Measurements from ENCODE around the gene CNST. TPM values are rescaled to one million over a fixed set of nuclear protein-coding genes. Genes with fewer than 3 reads are reported as not detected.

Gene CNST
- polyA plus RNA-seq (2011; rRNA removed) (20.5 and 21.5 TPM in 2 replicates), polyA minus RNA-seq (2011; rRNA and poly(A)+ RNA removed) (31.4 and 49.5 TPM in 2 replicates)

- Histone ChIP-seq H3K27me3 (ENCODE audit: control insufficient read depth, insufficient read depth, low read length) (no peaks in the 10 kb centered on the region), H3K9me3 (ENCODE audit: control insufficient read depth, insufficient read depth, low read length) (peaks cover 4% of the 10 kb centered on the region; the same call in 1 of the 2 replicates), H3K27ac (ENCODE audit: low read depth, low read length) (peak within 1 kb of the TSS; percentile 93), H3K4me3 (ENCODE audit: low read depth, low read length) (peak within 1 kb of the TSS; percentile 98)
- POLR2A ChIA-PET: interaction anchor here (2.3 kb wide), 1 partner anchor 42 kb away, joined by 6 read pairs; no protein-coding TSS in a partner anchor
- TF ChIP-seq CTCF (IDR thresholded peaks at IDR 0.05; ENCODE audit: low read depth, low read length): no peak
- DNase-seq (ENCODE audit: low read depth, low spot score): peak; percentile 98
- CTCF ChIA-PET: interaction anchor here (1.0 to 1.6 kb wide), 5 partner anchors 66 to 138 kb away, joined by 3 to 9 read pairs (median 3); no protein-coding TSS in a partner anchor
Observed at GRCh38 chr1:246566128-246566812, at the start of gene CNST, which contains the start of gene TFB2M. CNST (plus strand) TSS chr1:246566456; CDS start chr1:246591563, 25,107 bp downstream. TFB2M (minus strand) TSS chr1:246566261; CDS start chr1:246566138, 123 bp downstream.

GRCh38 chr1:246517391-246517790, 48.9 kb upstream of the CNST start:
- DNase-seq (ENCODE audit: low read depth, low spot score): no peak
- no peak overlapping the region for H3K4me3 ChIP-seq (ENCODE audit: low read depth, low read length)
- ChIA-PET CTCF (no interaction called here), POLR2A (no interaction called here)
- no peak for TF ChIP-seq CTCF (IDR thresholded peaks at IDR 0.05; ENCODE audit: low read depth, low read length)
- H3K27ac ChIP-seq (ENCODE audit: low read depth, low read length): no peak overlapping the region
- peaks cover 75% of the 10 kb centered on the region for H3K9me3 ChIP-seq (ENCODE audit: control insufficient read depth, insufficient read depth, low read length)
- no peaks in the 10 kb centered on the region for H3K27me3 ChIP-seq (ENCODE audit: control insufficient read depth, insufficient read depth, low read length)

GRCh38 chr1:246518456-246519205, 47.6 kb upstream of the CNST start:
- H3K27me3 ChIP-seq (ENCODE audit: control insufficient read depth, insufficient read depth, low read length): no peaks in the 10 kb centered on the region
- ChIA-PET CTCF (no interaction called here), POLR2A (no interaction called here)
- H3K27ac ChIP-seq (ENCODE audit: low read depth, low read length): no peak overlapping the region
- TF ChIP-seq CTCF (IDR thresholded peaks at IDR 0.05; ENCODE audit: low read depth, low read length): no peak
- DNase-seq (ENCODE audit: low read depth, low spot score): no peak
- peaks cover 65% of the 10 kb centered on the region for H3K9me3 ChIP-seq (ENCODE audit: control insufficient read depth, insufficient read depth, low read length)
- H3K4me3 ChIP-seq (ENCODE audit: low read depth, low read length): no peak overlapping the region

GRCh38 chr1:246519514-246519913, 46.7 kb upstream of the CNST start:
- peaks cover under 1% of the 10 kb centered on the region for H3K27me3 ChIP-seq (ENCODE audit: control insufficient read depth, insufficient read depth, low read length)
- no peak for TF ChIP-seq CTCF (IDR thresholded peaks at IDR 0.05; ENCODE audit: low read depth, low read length)
- no peak overlapping the region for H3K27ac ChIP-seq (ENCODE audit: low read depth, low read length)
- no peak for DNase-seq (ENCODE audit: low read depth, low spot score)
- peaks cover 59% of the 10 kb centered on the region for H3K9me3 ChIP-seq (ENCODE audit: control insufficient read depth, insufficient read depth, low read length)
- POLR2A ChIA-PET: no interaction called here
- CTCF ChIA-PET: no interaction called here
- H3K4me3 ChIP-seq (ENCODE audit: low read depth, low read length): no peak overlapping the region

- ChIA-PET CTCF (no interaction called here), POLR2A (no interaction called here)
- Histone ChIP-seq H3K9me3 (ENCODE audit: control insufficient read depth, insufficient read depth, low read length) (peaks cover 19% of the 10 kb centered on the region), H3K4me3 (ENCODE audit: low read depth, low read length) (no peak overlapping the region), H3K27me3 (ENCODE audit: control insufficient read depth, insufficient read depth, low read length) (peaks cover 6% of the 10 kb centered on the region), H3K27ac (ENCODE audit: low read depth, low read length) (no peak overlapping the region)
- no peak for TF ChIP-seq CTCF (IDR thresholded peaks at IDR 0.05; ENCODE audit: low read depth, low read length)
- DNase-seq (ENCODE audit: low read depth, low spot score): no peak
Observed at GRCh38 chr1:246526380-246526779, 39.9 kb upstream of the CNST start.
